HepG2 (cell line): ENCODE data around the gene MEPCE. TPM values are rescaled to one million over a fixed set of nuclear protein-coding genes. Genes with fewer than 3 reads are reported as not detected.

Experiments
- CBFB ChIP-seq: sonication (generic); formaldehyde crosslinking; IDR thresholded peaks from 2 replicates; pipeline ENCODE4 v1.4.0; 2020; ENCODE audit warnings: missing genetic modification reagents
- DMAP1 ChIP-seq: IDR thresholded peaks from 2 replicates; pipeline ENCODE4 v1.6.1; 2016
- NCOA5 ChIP-seq: sonication (generic); formaldehyde crosslinking; IDR thresholded peaks from 2 replicates; pipeline ENCODE4 v1.4.0; 2020; ENCODE audit warnings: missing genetic modification reagents
- NKX3-1 ChIP-seq: sonication (generic); formaldehyde crosslinking; IDR thresholded peaks from 2 replicates; pipeline ENCODE4 v1.5.0; 2020; ENCODE audit warnings: missing genetic modification reagents
- PAWR ChIP-seq: sonication (generic); formaldehyde crosslinking; IDR thresholded peaks from 2 replicates; pipeline ENCODE4 v1.4.0; 2020; ENCODE audit warnings: missing genetic modification reagents, mild to moderate bottlenecking, borderline replicate concordance
- SRSF4 ChIP-seq: fragments of 200-400 bp; formaldehyde crosslinking; IDR thresholded peaks from one replicate; pipeline ENCODE4 v1.6.1; 2018; ENCODE audit warnings: mild to moderate bottlenecking, low read depth, low read length, moderate library complexity; ENCODE audit not compliant: poor library complexity, severe bottlenecking
- SRSF9 ChIP-seq: fragments of 200-400 bp; formaldehyde crosslinking; IDR thresholded peaks from 2 replicates; pipeline ENCODE4 v1.6.1; 2018; ENCODE audit warnings: borderline replicate concordance, mild to moderate bottlenecking, low read depth, low read length; ENCODE audit not compliant: insufficient read depth, poor library complexity, severe bottlenecking
- TMF1 ChIP-seq: sonication (generic); formaldehyde crosslinking; IDR thresholded peaks from 2 replicates; pipeline ENCODE4 v1.8.1; 2022; ENCODE audit warnings: low read depth, missing genetic modification reagents
- ZBTB3 ChIP-seq: sonication (generic); formaldehyde crosslinking; IDR thresholded peaks from 2 replicates; pipeline ENCODE4 v1.4.0; 2020; ENCODE audit warnings: low read depth, mild to moderate bottlenecking, moderate library complexity, missing genetic modification reagents, borderline replicate concordance
- ZBTB7A ChIP-seq: sonication (generic); formaldehyde crosslinking; IDR thresholded peaks from 2 replicates; pipeline ENCODE4 v1.8.0; 2022; ENCODE audit warnings: mild to moderate bottlenecking, missing genetic modification reagents
- ZNF577 ChIP-seq: sonication (generic); formaldehyde crosslinking; IDR thresholded peaks from 2 replicates; pipeline ENCODE4 v1.4.0; 2020; ENCODE audit warnings: mild to moderate bottlenecking, low read depth, missing genetic modification reagents, borderline replicate concordance
- ZSCAN9 ChIP-seq: IDR thresholded peaks from 2 replicates; pipeline ENCODE4 v1.6.1; 2016; ENCODE audit warnings: borderline replicate concordance
- polyA plus RNA-seq, 8 experiments: library from polyadenylated mRNA; depleted of rRNA in 3 of 8; stranded (reverse) in 7 of 8; unstranded in 1 of 8; fragments of >200 nt; fragmentation: Illumina TruSeq in 4 of 8; extraction: Trizol in 4 of 8; gene quantifications; 2 replicates each; pipeline versions ENCODE4 v1.2.1 to v1.2.3, GENCODE V29; 2011 to 2016; ENCODE audit warnings: low read depth in 4 of 8, missing spikeins in 1 of 8, mixed read lengths in 1 of 8; ENCODE audit not compliant: insufficient read depth in 1 of 8
- total RNA-seq, 5 experiments: library from RNA; depleted of rRNA; stranded (reverse); fragments of >200 nt; fragmentation: Illumina TruSeq; extraction: Trizol; gene quantifications; 2 replicates each; pipeline ENCODE4 v1.2.3, GENCODE V29; 2016; ENCODE audit warnings: low read depth in 1 of 5
- TF ChIP-seq, protein P1 (sequence below): sonication (generic); formaldehyde crosslinking; IDR thresholded peaks from 2 replicates; pipeline ENCODE4 v1.4.0; 2020; ENCODE audit warnings: missing genetic modification reagents, borderline replicate concordance
- TF ChIP-seq, protein P2 (sequence below): IDR thresholded peaks from 2 replicates; pipeline ENCODE4 v1.6.1; 2012; ENCODE audit warnings: low read length, improper control_type of control experiment
- TF ChIP-seq, protein P3 (sequence below): sonication (generic); IDR thresholded peaks from 2 replicates; pipeline ENCODE4 v1.6.1; 2016; ENCODE audit warnings: low read depth, borderline replicate concordance
- TF ChIP-seq, protein P4 (sequence below): sonication (generic); formaldehyde crosslinking; IDR thresholded peaks from 2 replicates; pipeline ENCODE4 v1.4.0; 2020; ENCODE audit warnings: mild to moderate bottlenecking, missing genetic modification reagents
- TF ChIP-seq, protein P5 (sequence below): conservative IDR thresholded peaks from 2 replicates; pipeline ENCODE4 v1.6.1; 2018; ENCODE audit warnings: missing genetic modification reagents
- TF ChIP-seq, protein P6 (sequence below): sonication (generic); formaldehyde crosslinking; IDR thresholded peaks from 2 replicates; pipeline ENCODE4 v1.4.0; 2020; ENCODE audit warnings: missing genetic modification reagents

The MEPCE gene
- total and polyA plus RNA-seq, 2 of the 13 experiments (the other 11 are each of a cell fraction or from before 2014, with no cell fraction given): 12.3 to 26.0 TPM

DNA sequence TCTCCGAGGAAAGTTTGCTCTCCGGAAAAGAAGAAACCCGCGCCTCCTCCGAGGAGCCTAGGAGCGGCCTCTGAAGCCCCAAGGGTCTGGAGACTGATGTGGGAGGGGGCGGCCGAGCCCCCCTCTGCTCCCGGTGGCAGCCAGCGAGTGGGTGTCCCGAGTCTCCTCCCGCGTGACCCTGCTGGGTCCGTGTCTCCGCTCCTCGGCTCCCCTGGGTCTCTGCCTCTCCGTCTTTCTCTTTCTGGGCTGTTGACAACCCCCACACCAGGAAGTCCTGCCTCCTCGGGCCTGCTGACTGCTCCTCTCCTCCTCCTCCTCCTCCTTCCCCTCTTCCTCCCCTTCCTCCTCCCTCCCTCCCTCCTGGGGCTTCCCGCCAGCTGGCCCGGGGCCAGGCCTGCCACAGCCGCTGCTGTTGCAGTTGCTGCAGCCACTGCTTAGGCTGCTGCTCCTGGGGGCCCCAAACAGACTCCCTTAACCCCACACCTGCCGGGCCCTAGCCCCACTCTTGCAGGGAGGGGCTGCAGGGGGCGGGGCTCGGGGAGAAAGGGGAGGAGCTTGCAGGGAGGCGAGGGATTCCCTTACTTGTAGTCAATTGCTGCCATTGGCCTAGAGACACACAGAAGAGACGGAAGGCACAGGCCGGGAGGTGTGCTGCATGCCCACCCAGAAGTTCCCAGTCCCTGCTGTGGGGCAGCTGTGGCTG, 49.5 kb downstream of the MEPCE start, which contains the start of gene TSC22D4 (continued):
- TF ChIP-seq, protein P1, sequence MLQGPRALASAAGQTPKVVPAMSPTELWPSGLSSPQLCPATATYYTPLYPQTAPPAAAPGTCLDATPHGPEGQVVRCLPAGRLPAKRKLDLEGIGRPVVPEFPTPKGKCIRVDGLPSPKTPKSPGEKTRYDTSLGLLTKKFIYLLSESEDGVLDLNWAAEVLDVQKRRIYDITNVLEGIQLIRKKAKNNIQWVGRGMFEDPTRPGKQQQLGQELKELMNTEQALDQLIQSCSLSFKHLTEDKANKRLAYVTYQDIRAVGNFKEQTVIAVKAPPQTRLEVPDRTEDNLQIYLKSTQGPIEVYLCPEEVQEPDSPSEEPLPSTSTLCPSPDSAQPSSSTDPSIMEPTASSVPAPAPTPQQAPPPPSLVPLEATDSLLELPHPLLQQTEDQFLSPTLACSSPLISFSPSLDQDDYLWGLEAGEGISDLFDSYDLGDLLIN (CRISPR knock-in tag): no peak
- TF ChIP-seq NKX3-1 (CRISPR knock-in tag): no peak
- no peak for TF ChIP-seq PAWR
- TF ChIP-seq ZSCAN9 (CRISPR knock-in tag): peak; percentile 50; the same call in 1 of the 2 replicates
- TF ChIP-seq CBFB (CRISPR knock-in tag): no peak
- TF ChIP-seq, protein P2, sequence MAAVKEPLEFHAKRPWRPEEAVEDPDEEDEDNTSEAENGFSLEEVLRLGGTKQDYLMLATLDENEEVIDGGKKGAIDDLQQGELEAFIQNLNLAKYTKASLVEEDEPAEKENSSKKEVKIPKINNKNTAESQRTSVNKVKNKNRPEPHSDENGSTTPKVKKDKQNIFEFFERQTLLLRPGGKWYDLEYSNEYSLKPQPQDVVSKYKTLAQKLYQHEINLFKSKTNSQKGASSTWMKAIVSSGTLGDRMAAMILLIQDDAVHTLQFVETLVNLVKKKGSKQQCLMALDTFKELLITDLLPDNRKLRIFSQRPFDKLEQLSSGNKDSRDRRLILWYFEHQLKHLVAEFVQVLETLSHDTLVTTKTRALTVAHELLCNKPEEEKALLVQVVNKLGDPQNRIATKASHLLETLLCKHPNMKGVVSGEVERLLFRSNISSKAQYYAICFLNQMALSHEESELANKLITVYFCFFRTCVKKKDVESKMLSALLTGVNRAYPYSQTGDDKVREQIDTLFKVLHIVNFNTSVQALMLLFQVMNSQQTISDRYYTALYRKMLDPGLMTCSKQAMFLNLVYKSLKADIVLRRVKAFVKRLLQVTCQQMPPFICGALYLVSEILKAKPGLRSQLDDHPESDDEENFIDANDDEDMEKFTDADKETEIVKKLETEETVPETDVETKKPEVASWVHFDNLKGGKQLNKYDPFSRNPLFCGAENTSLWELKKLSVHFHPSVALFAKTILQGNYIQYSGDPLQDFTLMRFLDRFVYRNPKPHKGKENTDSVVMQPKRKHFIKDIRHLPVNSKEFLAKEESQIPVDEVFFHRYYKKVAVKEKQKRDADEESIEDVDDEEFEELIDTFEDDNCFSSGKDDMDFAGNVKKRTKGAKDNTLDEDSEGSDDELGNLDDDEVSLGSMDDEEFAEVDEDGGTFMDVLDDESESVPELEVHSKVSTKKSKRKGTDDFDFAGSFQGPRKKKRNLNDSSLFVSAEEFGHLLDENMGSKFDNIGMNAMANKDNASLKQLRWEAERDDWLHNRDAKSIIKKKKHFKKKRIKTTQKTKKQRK: no peak
- TF ChIP-seq, protein P3, sequence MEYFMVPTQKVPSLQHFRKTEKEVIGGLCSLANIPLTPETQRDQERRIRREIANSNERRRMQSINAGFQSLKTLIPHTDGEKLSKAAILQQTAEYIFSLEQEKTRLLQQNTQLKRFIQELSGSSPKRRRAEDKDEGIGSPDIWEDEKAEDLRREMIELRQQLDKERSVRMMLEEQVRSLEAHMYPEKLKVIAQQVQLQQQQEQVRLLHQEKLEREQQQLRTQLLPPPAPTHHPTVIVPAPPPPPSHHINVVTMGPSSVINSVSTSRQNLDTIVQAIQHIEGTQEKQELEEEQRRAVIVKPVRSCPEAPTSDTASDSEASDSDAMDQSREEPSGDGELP: peak; percentile 37; the same call in 1 of the 2 replicates
- TF ChIP-seq, protein P4, sequence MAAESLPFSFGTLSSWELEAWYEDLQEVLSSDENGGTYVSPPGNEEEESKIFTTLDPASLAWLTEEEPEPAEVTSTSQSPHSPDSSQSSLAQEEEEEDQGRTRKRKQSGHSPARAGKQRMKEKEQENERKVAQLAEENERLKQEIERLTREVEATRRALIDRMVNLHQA: no peak
- TF ChIP-seq SRSF9: no peak
- no peak for TF ChIP-seq TMF1
- TF ChIP-seq ZBTB7A (CRISPR knock-in tag): peak; percentile 77; the same call in 1 of the 2 replicates
- TF ChIP-seq, protein P5, sequence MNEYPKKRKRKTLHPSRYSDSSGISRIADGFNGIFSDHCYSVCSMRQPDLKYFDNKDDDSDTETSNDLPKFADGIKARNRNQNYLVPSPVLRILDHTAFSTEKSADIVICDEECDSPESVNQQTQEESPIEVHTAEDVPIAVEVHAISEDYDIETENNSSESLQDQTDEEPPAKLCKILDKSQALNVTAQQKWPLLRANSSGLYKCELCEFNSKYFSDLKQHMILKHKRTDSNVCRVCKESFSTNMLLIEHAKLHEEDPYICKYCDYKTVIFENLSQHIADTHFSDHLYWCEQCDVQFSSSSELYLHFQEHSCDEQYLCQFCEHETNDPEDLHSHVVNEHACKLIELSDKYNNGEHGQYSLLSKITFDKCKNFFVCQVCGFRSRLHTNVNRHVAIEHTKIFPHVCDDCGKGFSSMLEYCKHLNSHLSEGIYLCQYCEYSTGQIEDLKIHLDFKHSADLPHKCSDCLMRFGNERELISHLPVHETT (CRISPR knock-in tag): no peak
- no peak for TF ChIP-seq SRSF4
- TF ChIP-seq, protein P6, sequence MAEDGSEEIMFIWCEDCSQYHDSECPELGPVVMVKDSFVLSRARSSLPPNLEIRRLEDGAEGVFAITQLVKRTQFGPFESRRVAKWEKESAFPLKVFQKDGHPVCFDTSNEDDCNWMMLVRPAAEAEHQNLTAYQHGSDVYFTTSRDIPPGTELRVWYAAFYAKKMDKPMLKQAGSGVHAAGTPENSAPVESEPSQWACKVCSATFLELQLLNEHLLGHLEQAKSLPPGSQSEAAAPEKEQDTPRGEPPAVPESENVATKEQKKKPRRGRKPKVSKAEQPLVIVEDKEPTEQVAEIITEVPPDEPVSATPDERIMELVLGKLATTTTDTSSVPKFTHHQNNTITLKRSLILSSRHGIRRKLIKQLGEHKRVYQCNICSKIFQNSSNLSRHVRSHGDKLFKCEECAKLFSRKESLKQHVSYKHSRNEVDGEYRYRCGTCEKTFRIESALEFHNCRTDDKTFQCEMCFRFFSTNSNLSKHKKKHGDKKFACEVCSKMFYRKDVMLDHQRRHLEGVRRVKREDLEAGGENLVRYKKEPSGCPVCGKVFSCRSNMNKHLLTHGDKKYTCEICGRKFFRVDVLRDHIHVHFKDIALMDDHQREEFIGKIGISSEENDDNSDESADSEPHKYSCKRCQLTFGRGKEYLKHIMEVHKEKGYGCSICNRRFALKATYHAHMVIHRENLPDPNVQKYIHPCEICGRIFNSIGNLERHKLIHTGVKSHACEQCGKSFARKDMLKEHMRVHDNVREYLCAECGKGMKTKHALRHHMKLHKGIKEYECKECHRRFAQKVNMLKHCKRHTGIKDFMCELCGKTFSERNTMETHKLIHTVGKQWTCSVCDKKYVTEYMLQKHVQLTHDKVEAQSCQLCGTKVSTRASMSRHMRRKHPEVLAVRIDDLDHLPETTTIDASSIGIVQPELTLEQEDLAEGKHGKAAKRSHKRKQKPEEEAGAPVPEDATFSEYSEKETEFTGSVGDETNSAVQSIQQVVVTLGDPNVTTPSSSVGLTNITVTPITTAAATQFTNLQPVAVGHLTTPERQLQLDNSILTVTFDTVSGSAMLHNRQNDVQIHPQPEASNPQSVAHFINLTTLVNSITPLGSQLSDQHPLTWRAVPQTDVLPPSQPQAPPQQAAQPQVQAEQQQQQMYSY (CRISPR knock-in tag): no peak
- no peak for TF ChIP-seq ZNF577 (CRISPR knock-in tag)
- no peak for TF ChIP-seq NCOA5 (CRISPR knock-in tag)
- no peak for TF ChIP-seq ZBTB3 (CRISPR knock-in tag)
- no peak for TF ChIP-seq DMAP1
